Peyer's patch (tissue), 4 donors: ENCODE measurements around the gene SCP2.

Experiments
- POLR2A ChIP-seq, 2 donors: fragments of 450-650 bp; IDR thresholded peaks; one replicate each; pipeline ENCODE4 v1.5.1; 2017; ENCODE audit warnings: antibody characterized with exemption in 2 of 2, mild to moderate bottlenecking in 2 of 2, moderate library complexity in 2 of 2
- TF ChIP-seq, protein P1 (sequence below), 6 experiments: fragments of 450-650 bp in 4 of 6; fragments of 200-600 bp in 2 of 6; sonication (generic) in 1 of 6; IDR thresholded peaks; one replicate each; pipeline ENCODE4 v1.5.1; 2017 to 2019; ENCODE audit warnings: antibody characterized with exemption in 6 of 6, mild to moderate bottlenecking in 3 of 6, moderate library complexity in 1 of 6

DNA sequence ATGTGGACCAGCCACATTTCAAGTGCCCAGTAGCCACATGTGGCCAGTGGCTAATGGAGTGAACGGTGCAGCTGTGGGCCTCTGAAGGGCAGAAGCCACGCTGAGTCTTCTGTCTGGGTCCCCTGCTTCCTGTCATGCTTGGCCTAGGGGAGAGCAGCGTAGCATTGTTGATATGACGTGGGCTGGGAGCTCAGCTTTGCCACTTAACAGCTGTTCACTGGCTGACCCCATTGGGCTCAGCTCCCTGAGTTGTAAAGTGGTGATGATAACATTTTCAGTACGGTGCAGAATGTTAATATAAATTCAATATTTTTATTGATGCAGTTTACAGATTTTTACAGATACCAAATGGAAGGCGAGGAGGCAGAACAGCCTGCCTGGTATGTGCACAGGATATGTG is 139.4 kb downstream of the SCP2 start:
- no peak for TF ChIP-seq POLR2A (IDR thresholded peaks at IDR 0.05)
- TF ChIP-seq, protein P1, sequence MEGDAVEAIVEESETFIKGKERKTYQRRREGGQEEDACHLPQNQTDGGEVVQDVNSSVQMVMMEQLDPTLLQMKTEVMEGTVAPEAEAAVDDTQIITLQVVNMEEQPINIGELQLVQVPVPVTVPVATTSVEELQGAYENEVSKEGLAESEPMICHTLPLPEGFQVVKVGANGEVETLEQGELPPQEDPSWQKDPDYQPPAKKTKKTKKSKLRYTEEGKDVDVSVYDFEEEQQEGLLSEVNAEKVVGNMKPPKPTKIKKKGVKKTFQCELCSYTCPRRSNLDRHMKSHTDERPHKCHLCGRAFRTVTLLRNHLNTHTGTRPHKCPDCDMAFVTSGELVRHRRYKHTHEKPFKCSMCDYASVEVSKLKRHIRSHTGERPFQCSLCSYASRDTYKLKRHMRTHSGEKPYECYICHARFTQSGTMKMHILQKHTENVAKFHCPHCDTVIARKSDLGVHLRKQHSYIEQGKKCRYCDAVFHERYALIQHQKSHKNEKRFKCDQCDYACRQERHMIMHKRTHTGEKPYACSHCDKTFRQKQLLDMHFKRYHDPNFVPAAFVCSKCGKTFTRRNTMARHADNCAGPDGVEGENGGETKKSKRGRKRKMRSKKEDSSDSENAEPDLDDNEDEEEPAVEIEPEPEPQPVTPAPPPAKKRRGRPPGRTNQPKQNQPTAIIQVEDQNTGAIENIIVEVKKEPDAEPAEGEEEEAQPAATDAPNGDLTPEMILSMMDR (IDR thresholded peaks at IDR 0.05): no peak
